GM19372 (cell line): Measurements from ENCODE around the gene TBC1D22A.
"Not testable (repeated sequence)": the region's sequence is repeated elsewhere in the genome, so short reads cannot be mapped to it uniquely, and the experiment has no call there.

ENCODE experiments used
- ATAC-seq: cut with Tn5 transposase; IDR thresholded peaks from one replicate; pipeline ENCODE4 v1.9.1; 2021; ENCODE audit warnings: mild to moderate bottlenecking, low read depth, moderate library complexity; ENCODE audit not compliant: unreplicated experiment

TBC1D22A gene

DNA sequence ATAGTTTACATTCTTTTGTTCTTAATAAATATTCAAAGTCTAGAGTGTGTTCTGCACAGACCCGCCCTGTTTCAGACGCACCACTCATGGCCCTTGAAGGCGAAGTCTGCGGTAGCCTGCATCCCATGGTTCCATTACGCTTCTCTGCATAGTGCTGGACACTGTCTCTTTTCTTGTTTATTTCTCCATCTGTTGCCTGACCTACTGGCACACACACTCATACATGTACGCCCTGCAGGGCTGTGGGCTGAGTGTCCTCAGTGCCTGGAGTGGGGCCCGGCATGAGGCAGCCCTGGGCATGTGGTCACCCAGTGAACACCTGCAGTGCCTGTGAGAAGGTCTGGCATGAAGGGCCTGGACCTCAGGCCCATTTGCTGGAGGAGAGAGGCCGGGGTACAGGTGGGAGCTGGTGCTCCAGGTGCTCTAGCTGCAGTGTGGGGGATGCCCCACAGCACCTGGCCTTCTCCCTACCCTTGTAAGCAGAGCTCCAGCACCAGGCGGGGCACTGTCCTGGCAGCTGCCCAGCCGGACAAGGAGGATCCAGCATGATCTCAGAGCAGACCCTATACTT, 404.1 kb downstream of the TBC1D22A start:
- ATAC-seq = no peak

DNA sequence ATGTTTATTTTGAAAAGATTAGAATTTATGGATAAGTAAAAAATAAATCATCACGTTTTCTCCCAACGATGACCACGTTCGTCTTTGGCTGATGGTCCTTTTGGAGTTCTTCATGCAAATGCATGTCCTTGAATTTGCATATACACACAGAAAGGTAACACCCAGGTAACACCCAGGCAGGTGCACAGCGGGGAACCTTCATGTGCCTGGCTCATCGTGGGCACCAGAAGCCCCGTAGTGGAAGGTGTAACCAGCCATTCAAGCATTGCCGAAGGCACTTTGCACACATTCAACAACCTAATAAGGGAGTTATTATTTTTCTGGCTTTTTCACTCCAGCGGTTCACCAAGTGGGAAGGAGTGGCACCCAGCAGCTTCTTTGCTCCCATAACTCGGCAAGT, 404.6 kb downstream of the TBC1D22A start:
- no peak for ATAC-seq

DNA sequence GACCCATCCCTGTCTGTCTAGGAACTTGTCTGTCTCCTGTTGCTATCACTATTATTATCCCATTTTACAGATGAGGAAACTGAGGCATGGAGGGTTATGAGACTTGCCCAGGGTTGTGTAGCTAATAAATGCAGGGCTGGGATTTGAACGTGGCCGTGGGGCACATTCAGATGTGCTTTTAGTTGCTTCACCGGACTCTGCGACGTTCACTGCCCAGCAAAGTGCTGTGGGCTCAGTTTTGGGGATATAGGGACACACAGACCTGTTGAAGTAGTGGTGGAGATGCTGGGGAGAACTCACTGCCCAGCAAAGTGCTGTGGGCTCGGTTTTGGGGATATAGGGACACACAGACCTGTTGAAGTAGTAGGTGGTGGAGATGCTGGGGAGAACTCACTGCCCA, 405.5 kb downstream of the TBC1D22A start:
- not testable (repeated sequence) for ATAC-seq

DNA sequence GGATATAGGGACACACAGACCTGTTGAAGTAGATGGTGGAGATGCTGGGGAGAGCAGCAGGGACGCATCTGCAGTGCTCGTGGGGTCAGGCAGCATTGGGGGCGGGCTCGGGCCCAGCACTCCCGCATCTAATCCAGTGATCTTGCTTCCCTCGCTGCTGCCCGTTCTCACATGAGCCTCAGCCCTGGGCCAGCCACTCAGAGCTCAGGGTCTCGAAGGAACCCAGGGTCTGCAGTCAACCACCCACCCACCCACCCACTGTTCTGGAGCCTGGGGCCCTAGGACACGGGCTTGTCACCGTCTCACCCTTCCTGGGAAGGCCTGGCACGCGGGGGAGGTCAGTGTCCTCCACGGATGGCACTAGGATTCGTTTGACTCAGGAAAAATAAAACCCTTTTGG, 406.0 kb downstream of the TBC1D22A start:
- no peak for ATAC-seq

DNA sequence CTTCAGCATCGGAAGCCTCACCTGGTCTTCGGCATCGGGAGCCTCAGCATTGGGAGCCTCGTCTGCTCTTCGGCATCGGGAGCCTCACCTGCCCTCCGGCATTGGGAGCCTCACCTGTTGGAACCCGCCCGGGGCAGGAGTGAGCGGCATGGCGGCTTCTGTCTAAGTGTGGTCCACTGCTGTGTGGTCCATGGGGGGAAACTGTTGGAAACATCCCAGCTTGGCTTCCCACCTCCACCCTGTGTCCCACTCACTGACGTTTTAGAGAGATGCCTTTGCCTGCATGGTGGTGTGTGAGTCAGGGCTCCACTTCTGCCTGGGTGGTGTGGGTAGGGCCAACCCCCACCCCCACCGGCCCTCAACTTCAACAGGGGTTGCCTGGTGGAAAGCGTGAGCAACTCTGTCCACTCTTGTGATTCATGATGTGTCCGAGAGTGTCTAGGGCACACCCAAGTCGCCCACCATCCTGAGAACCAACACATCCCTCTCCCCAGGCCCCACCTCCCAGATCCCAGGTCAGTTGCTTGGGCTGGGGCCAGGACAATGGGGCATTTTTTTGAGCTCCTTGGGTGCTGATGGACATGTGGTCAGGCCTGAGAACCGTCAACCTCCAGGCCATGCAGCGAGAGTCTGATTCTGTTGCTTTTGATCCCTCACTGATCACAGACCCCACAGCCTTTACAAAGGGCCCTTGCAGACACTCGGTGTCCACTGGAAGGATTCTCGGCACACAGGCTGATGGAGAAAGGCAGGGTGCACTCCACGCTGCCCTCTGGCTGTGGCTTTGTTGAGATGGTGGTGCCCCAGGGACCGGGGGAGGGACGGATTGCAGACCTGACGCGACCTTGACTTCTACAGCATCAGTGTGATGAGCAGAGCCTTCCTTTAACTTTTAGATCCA, 406.7 kb downstream of the TBC1D22A start:
- no peak for ATAC-seq

DNA sequence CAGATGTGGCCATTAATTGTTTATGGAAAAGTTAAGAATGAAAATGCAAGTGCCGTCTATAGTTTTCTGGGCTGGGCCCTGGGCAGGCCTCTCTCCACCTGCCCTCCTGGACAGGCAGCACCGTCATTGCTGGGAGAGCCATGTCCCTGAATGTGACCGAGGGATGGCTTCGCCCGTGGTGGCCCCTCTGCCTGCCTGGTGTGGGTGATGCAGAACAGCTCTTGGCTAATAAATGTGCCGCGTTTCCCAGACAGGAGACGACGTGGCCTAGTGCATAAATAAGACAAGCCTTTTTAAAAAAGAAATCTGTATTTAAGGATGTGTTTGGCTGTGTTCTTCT, 407.3 kb downstream of the TBC1D22A start:
- no peak for ATAC-seq

DNA sequence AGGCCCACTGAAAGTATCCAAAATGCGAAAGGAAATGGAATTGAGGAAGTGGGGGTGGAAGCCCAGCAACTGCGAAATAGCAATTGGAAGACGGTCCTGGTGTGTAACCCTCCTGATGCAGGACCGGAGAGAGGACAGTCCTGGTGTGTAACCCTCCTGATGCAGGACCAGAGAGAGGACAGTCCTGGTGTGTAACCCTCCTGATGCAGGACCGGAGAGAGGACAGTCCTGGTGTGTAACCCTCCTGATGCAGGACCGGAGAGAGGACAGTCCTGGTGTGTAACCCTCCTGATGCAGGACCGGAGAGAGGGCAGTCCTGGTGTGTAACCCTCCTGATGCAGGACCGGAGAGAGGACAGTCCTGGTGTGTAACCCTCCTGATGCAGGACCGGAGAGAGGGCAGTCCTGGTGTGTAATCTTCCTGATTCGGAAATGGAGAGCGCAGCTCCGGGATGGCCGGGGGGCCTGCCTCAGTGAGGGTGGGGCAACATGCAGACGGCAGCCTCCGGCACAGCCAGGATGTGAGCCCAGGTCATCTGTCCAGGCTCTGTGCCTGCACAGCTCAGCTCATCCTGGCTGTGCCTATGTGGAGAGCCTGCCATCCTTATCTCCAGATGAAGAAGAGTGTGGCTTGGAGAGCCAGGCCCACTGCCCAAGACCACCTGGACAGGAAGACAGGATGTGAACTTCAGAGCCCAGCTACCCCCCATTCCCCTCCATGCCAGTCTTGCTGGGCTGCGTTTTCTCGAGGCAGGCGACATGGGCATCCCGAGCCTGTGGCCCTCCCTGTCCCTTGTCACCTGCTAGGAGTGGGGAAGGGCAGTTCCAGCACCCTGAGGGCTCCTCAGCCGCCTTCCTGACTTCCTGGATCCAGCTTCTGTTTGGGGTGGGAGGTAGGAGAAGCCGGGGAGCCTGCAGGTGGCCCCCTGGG, 408.3 kb downstream of the TBC1D22A start:
- not testable (repeated sequence) for ATAC-seq

DNA sequence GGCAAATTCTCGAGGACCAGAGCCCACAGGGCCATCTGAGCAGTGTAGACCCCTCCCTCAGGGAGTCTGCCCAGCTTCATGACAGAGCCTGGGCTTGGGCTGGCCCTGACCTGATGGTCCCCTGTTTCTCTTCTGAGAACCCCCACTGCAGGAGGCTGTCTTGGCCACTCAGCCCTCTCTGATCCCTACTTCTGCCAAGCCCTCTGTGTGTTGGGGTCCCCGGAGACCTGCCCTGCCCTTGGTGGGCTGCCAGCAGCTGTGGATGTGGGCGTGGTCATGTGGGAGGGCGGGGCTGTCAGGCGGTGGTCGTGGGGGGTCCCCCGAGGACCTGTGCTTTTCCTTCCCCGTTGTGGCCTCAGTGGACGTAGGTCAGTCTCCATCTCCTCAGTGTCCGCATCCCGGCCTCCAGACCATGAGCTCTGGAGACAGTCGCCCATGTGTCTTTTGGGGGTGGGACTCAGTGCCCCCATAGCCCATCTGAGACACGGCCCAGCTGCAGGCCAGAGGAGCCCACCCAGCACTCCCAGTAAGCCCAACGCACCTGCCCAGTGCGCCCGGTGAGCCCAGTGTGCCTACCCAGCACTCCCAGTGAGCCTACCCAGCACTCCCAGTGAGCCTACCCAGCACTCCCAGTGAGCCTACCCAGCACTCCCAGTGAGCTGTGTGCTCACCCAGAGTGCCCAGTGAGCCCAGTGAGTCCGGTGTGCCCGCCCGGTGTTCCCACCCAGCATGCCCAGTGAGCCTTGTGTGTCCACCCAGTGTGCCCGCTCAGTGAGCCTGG, 409.2 kb downstream of the TBC1D22A start:
- no peak for ATAC-seq

DNA sequence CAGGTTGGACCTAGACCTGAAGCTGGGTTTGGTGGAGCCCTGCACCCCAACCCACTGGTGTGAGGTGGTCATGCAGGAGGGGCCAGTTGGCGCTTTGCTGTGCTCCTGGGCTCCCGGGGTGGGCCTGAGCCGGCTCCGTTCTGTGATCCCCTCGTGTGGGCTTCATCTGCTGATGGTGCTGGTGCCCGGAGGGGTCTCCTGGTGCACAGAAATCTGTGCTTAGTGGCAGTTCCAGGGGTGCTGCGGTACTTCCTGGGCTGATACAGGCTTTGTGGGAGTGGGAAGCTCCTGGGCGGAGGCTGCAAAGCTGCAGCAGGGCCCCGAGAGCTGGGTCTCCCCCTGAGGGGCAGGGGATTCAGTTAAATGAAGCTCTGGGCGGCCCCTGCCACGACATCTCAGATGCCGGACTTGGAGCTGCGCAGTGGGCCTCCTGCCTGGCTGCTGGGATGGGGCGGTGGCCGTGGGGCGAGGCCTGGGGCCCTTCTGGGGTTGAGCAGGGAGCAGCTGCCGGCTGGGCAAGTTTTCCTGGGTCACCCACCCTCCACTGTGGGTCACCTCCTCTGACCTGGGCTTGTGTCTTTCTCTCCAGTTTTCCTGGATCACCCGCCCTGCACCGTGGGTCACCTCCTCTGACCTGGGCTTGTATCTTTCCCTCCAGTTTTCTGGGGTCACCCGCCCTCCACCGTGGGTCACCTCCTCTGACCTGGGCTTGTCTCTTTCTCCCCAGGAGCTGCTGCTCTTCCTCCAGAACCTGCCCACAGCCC, 410.5 kb downstream of the TBC1D22A start:
- ATAC-seq = no peak

DNA sequence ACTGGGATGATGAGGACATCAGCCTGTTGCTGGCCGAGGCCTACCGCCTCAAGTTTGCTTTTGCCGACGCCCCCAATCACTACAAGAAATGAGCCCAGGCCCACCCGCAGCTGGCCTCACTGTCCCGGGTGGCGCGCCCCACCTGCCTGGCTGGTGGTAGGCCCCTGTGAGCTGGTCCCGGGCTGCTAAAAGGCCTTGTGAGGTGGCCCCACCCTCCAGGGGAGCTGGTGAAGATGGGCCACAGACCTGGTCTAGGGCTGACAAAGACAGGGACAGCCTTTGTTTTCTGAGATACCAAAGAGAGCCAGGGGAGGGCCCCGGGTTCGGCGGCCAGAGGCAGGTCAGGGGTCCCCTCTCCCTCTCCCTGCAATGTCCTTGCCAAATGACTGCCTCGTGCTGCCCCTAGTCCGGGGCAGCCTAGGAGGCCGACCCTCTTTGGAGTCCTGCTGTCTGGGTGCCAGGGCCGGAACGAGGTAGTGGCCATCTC, 411.1 kb downstream of the TBC1D22A start:
- no peak for ATAC-seq

DNA sequence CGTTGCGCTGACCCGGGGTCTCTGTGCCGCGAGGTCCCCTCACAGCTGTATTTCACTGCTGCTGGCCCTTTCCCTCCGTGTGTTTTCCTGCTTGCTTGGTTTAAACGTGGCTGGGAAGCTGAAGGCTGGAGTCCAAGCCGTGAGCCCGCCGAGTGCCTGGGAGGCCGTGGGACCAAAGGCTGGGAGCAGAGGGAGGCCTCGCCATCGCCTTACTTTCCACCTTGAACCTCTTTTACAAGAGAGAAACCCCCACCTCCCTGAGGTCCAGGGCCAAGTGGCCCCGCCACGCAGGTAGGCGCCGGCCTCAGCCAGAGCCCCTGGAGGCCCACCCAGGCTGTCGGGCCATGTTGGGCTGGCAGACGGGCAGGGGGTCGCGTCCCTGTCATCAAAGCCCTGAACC, 411.6 kb downstream of the TBC1D22A start:
- no peak for ATAC-seq

DNA sequence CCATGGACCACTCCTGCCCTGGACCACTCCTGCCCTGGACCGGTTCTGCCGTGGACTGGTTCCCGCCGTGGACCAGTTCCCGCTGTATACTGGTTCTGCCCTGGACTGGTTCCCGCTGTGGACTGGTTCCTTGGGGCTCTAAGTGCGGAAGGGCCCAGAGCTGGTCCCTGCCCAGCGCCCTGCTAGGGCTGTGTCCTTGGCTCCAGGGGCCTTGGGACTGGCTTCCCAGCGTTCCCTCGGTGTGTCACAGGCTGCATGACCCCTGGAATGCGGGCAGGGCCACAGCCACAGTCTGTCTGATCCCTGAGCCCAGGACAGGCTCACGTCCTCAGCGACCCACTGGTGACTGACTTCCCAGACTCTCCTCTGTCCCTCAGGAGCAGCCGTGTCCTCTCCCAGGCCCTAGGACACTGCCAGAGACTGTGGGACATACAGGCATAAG, 412.2 kb downstream of the TBC1D22A start:
- no peak for ATAC-seq

DNA sequence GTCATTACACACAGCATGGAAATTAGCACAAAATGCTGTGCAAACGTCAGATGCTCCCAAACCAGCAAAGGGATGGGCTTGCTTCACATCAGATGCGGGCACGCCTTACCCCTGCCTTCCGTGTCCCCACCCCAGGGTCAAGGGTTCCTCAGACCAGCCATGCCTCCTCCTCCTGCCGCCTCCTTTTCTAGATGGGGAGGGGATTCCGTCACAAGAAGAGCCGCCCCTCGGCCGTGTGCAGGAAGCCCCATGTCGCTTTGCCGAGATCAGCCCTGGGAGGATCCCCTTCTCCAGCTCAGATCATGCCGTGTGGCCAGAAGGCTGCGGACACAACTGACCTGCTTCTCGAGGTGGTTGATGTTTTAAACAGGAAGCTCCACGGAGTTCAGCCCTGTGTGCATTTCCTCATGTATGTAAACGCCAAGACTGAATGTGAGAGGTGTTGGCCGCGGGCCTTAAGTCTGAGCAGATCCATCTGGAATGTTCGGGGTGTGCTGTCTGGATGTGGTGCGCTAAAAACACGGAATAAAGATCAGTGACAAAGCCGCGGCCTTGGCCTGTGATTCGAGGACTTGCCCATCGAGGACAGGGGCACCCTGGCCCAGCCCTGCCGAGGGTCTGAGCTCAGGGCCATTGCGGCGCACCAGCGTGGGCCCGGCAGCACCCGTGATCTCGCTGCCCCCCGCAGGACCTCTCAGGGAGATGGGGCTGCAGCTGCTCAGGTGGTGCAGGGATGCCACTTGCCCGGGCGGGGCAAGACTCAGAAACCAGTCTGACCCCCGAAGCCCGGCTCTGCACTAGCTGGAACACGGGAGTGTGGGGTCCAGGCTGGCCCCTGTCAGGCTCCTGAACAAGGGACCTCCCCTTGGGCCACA, 412.9 kb downstream of the TBC1D22A start:
- ATAC-seq = no peak

DNA sequence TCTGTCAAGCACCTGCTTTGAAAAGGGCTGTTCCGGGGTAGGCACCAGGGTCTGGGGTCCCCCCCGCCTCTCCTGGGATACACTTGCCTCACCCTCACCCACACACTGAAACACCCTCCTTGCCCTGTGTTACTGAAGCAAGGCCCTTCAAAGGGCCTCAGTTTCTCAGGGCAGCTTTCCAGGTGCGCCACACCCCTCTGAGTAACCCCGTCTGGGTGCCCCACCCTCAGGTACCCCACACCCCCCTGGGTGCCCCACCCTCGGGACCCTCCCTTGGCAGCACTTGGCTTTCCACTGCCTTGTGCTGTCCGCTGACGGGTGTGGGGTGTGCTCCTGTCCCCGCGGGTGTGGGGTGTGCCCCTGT, 413.6 kb downstream of the TBC1D22A start:
- no peak for ATAC-seq

DNA sequence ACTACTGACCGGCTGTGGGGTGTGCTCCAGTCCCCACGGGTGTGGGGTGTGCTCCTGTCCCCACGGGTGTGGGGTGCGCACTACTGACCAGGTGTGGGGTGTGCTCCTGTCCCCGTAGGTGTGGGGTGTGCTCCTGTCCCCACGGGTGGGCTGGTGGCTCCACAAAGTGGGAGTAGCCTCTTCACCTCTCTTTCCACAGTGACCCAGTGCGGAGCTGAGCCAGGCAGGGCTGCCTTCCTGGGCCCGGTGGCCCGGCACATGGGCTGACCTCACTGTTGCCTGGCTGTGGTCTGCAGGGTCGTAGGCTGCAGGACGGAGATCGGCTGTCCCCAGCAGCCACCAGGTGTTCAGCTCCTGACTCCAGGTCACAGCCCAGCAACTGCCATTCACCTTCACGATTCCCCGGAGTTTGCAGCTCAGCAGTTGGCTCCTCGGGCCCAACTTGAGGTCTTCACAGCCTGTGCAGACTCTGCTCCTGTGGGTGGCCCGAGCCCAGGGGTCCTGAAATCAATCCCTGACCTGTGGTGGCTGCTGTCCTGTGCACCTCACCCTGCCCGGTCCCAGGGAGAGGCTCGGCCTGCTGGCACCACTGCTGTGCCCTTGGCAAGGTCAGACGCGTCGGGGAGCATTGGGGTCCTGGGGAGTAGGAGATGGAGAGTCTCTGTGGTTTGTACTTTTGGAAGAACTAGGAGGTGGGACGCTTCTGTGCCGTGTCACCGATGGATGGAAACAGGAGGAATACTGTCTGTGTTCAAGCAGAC, 414.3 kb downstream of the TBC1D22A start:
- no peak for ATAC-seq

DNA sequence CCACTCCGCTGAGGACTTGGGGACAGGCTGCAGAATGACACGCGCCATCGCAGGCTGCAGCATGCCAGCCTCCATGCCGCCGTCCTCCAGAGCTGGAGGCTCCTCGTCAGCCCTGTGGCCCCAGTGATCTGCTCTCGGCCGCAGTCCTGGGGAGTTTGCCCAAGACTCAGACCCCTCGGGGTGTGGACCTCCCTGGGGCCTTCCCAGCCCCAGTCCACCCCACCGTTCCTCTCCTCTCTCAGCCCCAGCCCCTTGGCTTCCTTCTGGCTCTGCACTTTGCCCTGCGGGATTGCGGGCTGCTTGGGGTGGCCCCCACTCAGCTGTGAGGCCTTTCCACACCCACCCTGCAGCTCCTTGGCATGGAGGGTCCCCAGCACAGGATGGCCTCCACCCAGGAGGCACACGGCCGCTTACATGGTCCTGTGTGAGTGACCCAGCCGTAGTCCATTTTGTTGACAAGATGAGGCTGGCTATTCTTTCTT, 414.9 kb downstream of the TBC1D22A start:
- ATAC-seq = no peak

DNA sequence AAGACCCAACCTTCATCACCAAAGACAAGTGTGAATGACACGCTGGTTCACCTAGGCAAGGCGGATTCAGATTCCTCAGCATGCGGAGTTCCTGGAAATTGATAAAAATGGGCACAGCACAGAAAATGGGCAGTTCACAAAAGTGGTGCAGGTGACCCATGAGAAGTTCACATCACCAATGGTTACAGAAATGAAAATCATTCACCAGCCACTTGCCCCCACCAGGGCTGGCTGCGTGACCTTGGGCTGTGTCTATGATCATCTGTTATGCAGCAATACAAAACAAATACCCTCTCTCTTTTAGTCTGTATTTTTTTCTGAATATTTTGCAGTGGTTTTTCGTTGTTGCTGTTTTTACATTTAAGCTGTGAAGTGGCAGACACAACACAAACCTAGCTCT, 415.9 kb downstream of the TBC1D22A start:
- no peak for ATAC-seq

DNA sequence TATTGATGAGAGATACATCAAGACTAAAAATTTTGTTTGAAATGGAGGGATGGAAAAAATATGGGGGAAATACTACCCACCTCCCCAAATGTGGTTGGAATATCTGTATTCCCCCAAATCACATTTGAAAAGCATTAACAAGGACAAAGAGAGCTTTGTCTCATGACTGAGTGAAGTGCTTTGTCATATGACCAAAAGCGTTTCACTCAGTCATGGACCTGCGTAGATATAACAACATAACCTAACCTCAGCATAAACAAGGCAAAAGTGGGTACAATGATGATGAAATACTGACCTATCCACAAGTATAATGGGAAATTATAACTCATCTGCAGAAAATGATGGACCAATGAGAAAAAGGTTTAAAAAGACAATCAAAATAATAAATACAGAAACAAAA, 418.3 kb downstream of the TBC1D22A start:
- no peak for ATAC-seq
